DOHH2 (cell line): Measurements from ENCODE around the gene APBB3.

ENCODE experiments used
- H3F3A ChIP-seq: fragments of 200-600 bp; sonication (generic), shearing (Covaris generic); 2 replicates; pipeline ENCODE4 v1.6.0; 2016; ENCODE audit warnings: antibody characterized with exemption, mild to moderate bottlenecking; ENCODE audit not compliant: control insufficient read depth, insufficient read depth
- H3K27ac ChIP-seq: fragments of 200-600 bp; sonication (generic); 2 replicates; pipeline ENCODE4 v1.5.1; 2014; ENCODE audit warnings: low read depth, mild to moderate bottlenecking, low read length, moderate library complexity
- H3K27me3 ChIP-seq: fragments of 200-600 bp; sonication (generic); 2 replicates; pipeline ENCODE4 v1.6.1; 2014; ENCODE audit warnings: mild to moderate bottlenecking, low read length, mixed read lengths; ENCODE audit not compliant: control insufficient read depth
- H3K36me3 ChIP-seq: fragments of 200-600 bp; sonication (generic); 2 replicates; pipeline ENCODE4 v1.6.1; 2014; ENCODE audit warnings: mild to moderate bottlenecking, low read length, moderate library complexity, mixed read lengths; ENCODE audit not compliant: control insufficient read depth
- H3K4me1 ChIP-seq: fragments of 200-600 bp; sonication (generic); 2 replicates; pipeline ENCODE4 v1.6.1; 2014; ENCODE audit warnings: mild to moderate bottlenecking, low read length, mixed read lengths; ENCODE audit not compliant: control insufficient read depth
- H3K4me2 ChIP-seq: fragments of 200-600 bp; sonication (generic); 2 replicates; pipeline ENCODE4 v1.6.0; 2014; ENCODE audit warnings: mild to moderate bottlenecking, low read length, moderate library complexity
- H3K4me3 ChIP-seq: fragments of 200-600 bp; sonication (generic); 2 replicates; pipeline ENCODE4 v1.5.1; 2014; ENCODE audit warnings: mild to moderate bottlenecking, low read length, mixed read lengths
- H3K79me2 ChIP-seq: fragments of 200-600 bp; sonication (generic); 2 replicates; pipeline ENCODE4 v1.6.1; 2014; ENCODE audit warnings: mild to moderate bottlenecking, low read length, mixed read lengths; ENCODE audit not compliant: control insufficient read depth
- H3K9me2 ChIP-seq: fragments of 200-600 bp; sonication (generic); replicated peaks from 2 replicates; pipeline ENCODE4 v1.6.1; 2014; ENCODE audit warnings: mild to moderate bottlenecking, low read length, mixed read lengths; ENCODE audit not compliant: control insufficient read depth
- H3K9me3 ChIP-seq: fragments of 200-600 bp; sonication (generic); 2 replicates; pipeline ENCODE4 v1.6.1; 2014; ENCODE audit warnings: antibody characterized with exemption, low read length, mixed read lengths; ENCODE audit not compliant: control insufficient read depth, insufficient read depth
- H4K20me1 ChIP-seq: fragments of 200-600 bp; sonication (generic); 2 replicates; pipeline ENCODE4 v1.6.0; 2014; ENCODE audit warnings: low read depth, mild to moderate bottlenecking, antibody characterized with exemption, low read length, moderate library complexity; ENCODE audit not compliant: control insufficient read depth, insufficient read depth
- EZH2phosphoT487 ChIP-seq: fragments of 200-600 bp; sonication (generic); IDR thresholded peaks from 2 replicates; pipeline ENCODE4 v1.6.1; 2017; ENCODE audit warnings: borderline replicate concordance, mild to moderate bottlenecking, antibody characterized with exemption, low read length, moderate library complexity, mixed read lengths
- TF ChIP-seq, protein P1 (sequence below): fragments of 200-600 bp; sonication (generic); IDR thresholded peaks from one replicate; pipeline ENCODE4 v1.5.1; 2014; ENCODE audit warnings: antibody characterized with exemption, mild to moderate bottlenecking, low read depth, low read length; ENCODE audit not compliant: poor library complexity, severe bottlenecking

Gene APBB3

DNA sequence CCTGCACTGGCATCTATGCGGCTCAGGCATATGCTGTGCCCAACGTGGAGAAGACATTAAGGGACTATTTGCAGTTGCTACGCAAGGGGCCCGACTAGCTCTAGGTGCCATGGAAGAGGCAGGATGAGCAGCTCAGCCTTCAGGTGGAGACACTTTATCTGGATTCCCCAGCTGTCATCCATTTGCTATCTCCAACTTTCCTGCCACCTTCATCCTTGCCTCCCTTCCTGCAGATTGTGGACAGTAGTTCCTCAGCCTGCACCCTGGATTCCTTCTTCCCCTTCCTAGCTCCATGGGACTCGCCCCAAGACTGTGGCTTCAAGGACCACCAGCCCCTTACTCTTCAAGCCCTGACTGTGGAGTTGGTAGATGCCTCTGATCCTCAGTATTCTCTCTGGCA is 2.3 kb upstream of the APBB3 start:
- no peak overlapping the region for H3K27ac ChIP-seq
- H3K4me2 ChIP-seq, result peak overlapping the region; percentile 92; the same call in 1 of the 2 replicates
- TF ChIP-seq EZH2phosphoT487, result no peak
- TF ChIP-seq, protein P1, sequence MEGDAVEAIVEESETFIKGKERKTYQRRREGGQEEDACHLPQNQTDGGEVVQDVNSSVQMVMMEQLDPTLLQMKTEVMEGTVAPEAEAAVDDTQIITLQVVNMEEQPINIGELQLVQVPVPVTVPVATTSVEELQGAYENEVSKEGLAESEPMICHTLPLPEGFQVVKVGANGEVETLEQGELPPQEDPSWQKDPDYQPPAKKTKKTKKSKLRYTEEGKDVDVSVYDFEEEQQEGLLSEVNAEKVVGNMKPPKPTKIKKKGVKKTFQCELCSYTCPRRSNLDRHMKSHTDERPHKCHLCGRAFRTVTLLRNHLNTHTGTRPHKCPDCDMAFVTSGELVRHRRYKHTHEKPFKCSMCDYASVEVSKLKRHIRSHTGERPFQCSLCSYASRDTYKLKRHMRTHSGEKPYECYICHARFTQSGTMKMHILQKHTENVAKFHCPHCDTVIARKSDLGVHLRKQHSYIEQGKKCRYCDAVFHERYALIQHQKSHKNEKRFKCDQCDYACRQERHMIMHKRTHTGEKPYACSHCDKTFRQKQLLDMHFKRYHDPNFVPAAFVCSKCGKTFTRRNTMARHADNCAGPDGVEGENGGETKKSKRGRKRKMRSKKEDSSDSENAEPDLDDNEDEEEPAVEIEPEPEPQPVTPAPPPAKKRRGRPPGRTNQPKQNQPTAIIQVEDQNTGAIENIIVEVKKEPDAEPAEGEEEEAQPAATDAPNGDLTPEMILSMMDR, result no peak
- H3F3A ChIP-seq, result no peaks in the 10 kb centered on the region
- no peaks in the 10 kb centered on the region for H3K9me2 ChIP-seq
- no peaks in the 10 kb centered on the region for H4K20me1 ChIP-seq
- H3K79me2 ChIP-seq, result peaks cover 35% of the 10 kb centered on the region
- no peaks in the 10 kb centered on the region for H3K27me3 ChIP-seq
- H3K36me3 ChIP-seq, result peaks cover 41% of the 10 kb centered on the region
- peaks cover 23% of the 10 kb centered on the region for H3K4me1 ChIP-seq
- no peaks in the 10 kb centered on the region for H3K9me3 ChIP-seq
- no peak overlapping the region for H3K4me3 ChIP-seq

DNA sequence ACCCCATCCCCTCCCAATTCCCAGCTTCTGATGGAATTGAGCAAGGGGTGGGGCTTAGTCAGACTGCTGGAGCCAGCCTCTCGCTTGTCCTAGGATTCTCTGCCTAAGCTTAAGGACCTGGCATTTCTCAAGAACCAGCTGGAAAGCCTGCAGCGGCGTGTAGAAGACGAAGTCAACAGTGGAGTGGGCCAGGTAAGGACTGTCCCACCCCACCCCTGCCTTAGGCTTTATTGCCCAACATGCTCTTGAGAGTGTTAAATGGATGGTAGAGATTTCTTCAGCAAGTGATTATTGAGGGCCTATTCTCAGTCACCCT is 1.3 kb upstream of the APBB3 start:
- no peaks in the 10 kb centered on the region for H3K9me2 ChIP-seq
- H3K4me3 ChIP-seq, result peak overlapping the region; percentile 94
- no peaks in the 10 kb centered on the region for H4K20me1 ChIP-seq
- H3K79me2 ChIP-seq, result peaks cover 35% of the 10 kb centered on the region
- no peaks in the 10 kb centered on the region for H3K27me3 ChIP-seq
- peak overlapping the region; percentile 92 for H3K4me2 ChIP-seq
- H3K9me3 ChIP-seq, result no peaks in the 10 kb centered on the region
- peaks cover 41% of the 10 kb centered on the region for H3K36me3 ChIP-seq
- TF ChIP-seq EZH2phosphoT487, result no peak
- TF ChIP-seq, protein P1, result no peak
- H3F3A ChIP-seq, result no peaks in the 10 kb centered on the region
- no peak overlapping the region for H3K27ac ChIP-seq
- H3K4me1 ChIP-seq, result peaks cover 23% of the 10 kb centered on the region

DNA sequence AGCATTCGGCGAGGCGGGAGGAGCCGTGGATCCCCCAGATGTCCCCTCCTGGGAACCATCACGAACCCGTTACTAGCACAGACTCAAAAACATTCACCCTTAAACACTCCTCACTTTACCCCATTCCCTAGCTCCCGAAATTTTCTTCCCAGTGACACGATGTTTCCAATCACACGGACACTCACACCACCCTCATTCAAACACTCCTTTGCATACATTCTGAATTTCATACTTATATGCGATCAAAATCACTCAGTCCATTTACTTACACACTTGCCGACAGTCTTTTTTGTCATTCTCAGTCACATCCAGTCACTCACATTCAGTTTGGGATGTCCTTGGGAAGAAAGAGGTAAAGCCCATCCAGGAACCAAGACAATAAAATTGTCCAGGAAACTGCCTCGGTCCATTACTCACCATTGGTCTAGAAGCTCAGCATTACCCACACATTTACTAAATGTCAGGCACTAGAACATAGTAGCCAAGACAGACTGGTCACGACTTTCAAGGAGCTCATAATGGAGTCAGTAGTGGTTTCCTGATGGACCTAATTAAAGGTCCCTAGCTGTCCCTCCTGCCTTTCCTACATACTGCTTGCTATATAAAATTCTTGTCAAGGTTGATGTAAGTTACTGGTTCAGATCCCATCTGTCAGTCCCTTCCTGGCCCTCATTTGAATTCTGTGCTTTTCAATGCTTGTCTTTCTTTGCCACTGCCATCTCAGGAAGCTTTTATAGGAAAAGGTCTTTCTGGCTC is 804 bp upstream of the APBB3 start:
- H3K27me3 ChIP-seq, result no peaks in the 10 kb centered on the region
- H3K9me3 ChIP-seq, result no peaks in the 10 kb centered on the region
- peak overlapping the region; percentile 94 for H3K4me3 ChIP-seq
- peaks cover 40% of the 10 kb centered on the region for H3K36me3 ChIP-seq
- TF ChIP-seq, protein P1, result no peak
- TF ChIP-seq EZH2phosphoT487, result no peak
- H3K9me2 ChIP-seq, result no peaks in the 10 kb centered on the region
- no peaks in the 10 kb centered on the region for H4K20me1 ChIP-seq
- H3K27ac ChIP-seq, result peak overlapping the region; percentile 31
- H3K79me2 ChIP-seq, result peaks cover 35% of the 10 kb centered on the region
- H3K4me2 ChIP-seq, result peak overlapping the region; percentile 92
- H3K4me1 ChIP-seq, result peaks cover 23% of the 10 kb centered on the region
- no peaks in the 10 kb centered on the region for H3F3A ChIP-seq
